Neural crest cell (in vitro differentiated cells): ENCODE data around the gene ERBIN. TPM values are rescaled to one million over a fixed set of nuclear protein-coding genes. Genes with fewer than 3 reads are reported as not detected.
"Not testable (repeated sequence)": the region's sequence is repeated elsewhere in the genome, so short reads cannot be mapped to it uniquely, and the experiment has no call there.

ENCODE experiments used
- DNase-seq: peaks from one replicate; pipeline ENCODE4 v3.0.0; 2021; ENCODE audit warnings: low read depth, mixed read lengths, low spot score
- H3K27ac Mint-ChIP-seq: one replicate; pipeline ENCODE4 v1.8.0; 2021; ENCODE audit warnings: mild to moderate bottlenecking, mixed read lengths; ENCODE audit not compliant: unreplicated experiment
- H3K27me3 Mint-ChIP-seq: 2 replicates; pipeline ENCODE4 v1.8.0; 2021; ENCODE audit warnings: low read depth, mild to moderate bottlenecking, mixed read lengths
- H3K36me3 Mint-ChIP-seq: 2 replicates; pipeline ENCODE4 v1.8.0; 2021; ENCODE audit warnings: low read depth, mild to moderate bottlenecking, mixed read lengths
- H3K4me1 Mint-ChIP-seq: 2 replicates; pipeline ENCODE4 v1.8.0; 2021; ENCODE audit warnings: mixed read lengths
- H3K4me3 Mint-ChIP-seq: one replicate; pipeline ENCODE4 v1.8.0; 2021; ENCODE audit warnings: mild to moderate bottlenecking, mixed read lengths
- H3K9me3 Mint-ChIP-seq: 2 replicates; pipeline ENCODE4 v1.8.0; 2021; ENCODE audit warnings: mixed read lengths
- CTCF ChIP-seq: fragments of 200-600 bp; sonication (generic); conservative IDR thresholded peaks from 2 replicates; pipeline ENCODE4 v1.5.0; 2021; ENCODE audit warnings: antibody characterized with exemption, mild to moderate bottlenecking
- total RNA-seq: library from RNA; stranded (reverse); gene quantifications from 2 replicates; pipeline ENCODE4 v1.2.1, GENCODE V29; 2021

ERBIN gene
- total RNA-seq, 1 donor from 2014 or later: 52.2 TPM

- peaks cover 4% of the 10 kb centered on the region for H3K4me1 Mint-ChIP-seq
- DNase-seq: no peak
- H3K9me3 Mint-ChIP-seq: no peaks in the 10 kb centered on the region
- H3K27ac Mint-ChIP-seq: no peak overlapping the region
- peaks cover 18% of the 10 kb centered on the region for H3K36me3 Mint-ChIP-seq
- no peaks in the 10 kb centered on the region for H3K27me3 Mint-ChIP-seq
- H3K4me3 Mint-ChIP-seq: no peak overlapping the region
- no peak for TF ChIP-seq CTCF
Measured at GRCh38 chr5:65948115-65948747, 21.9 kb downstream of the ERBIN start.

GRCh38 chr5:65951330-65951729 lies 25.0 kb downstream of the ERBIN start:
- Mint-ChIP-seq H3K27ac (no peak overlapping the region), H3K4me3 (no peak overlapping the region), H3K36me3 (peaks cover 15% of the 10 kb centered on the region), H3K27me3 (no peaks in the 10 kb centered on the region), H3K4me1 (peaks cover 11% of the 10 kb centered on the region), H3K9me3 (peaks cover 5% of the 10 kb centered on the region)
- DNase-seq: no peak
- TF ChIP-seq CTCF: no peak

- no peak overlapping the region for H3K4me3 Mint-ChIP-seq
- DNase-seq: no peak
- no peak overlapping the region for H3K27ac Mint-ChIP-seq
- peaks cover 11% of the 10 kb centered on the region for H3K4me1 Mint-ChIP-seq
- H3K27me3 Mint-ChIP-seq: no peaks in the 10 kb centered on the region
- no peak for TF ChIP-seq CTCF
- H3K36me3 Mint-ChIP-seq: peaks cover 17% of the 10 kb centered on the region
- peaks cover 5% of the 10 kb centered on the region for H3K9me3 Mint-ChIP-seq
Measured at GRCh38 chr5:65952259-65952658, 25.9 kb downstream of the ERBIN start.

- peaks cover 11% of the 10 kb centered on the region for H3K4me1 Mint-ChIP-seq
- H3K4me3 Mint-ChIP-seq: no peak overlapping the region
- peak overlapping the region; percentile 84 for H3K27ac Mint-ChIP-seq
- H3K36me3 Mint-ChIP-seq: peaks cover 25% of the 10 kb centered on the region
- TF ChIP-seq CTCF: no peak
- H3K27me3 Mint-ChIP-seq: no peaks in the 10 kb centered on the region
- DNase-seq: no peak
- peaks cover 5% of the 10 kb centered on the region for H3K9me3 Mint-ChIP-seq
Measured at GRCh38 chr5:65954200-65954599, 27.8 kb downstream of the ERBIN start.

GRCh38 chr5:65955746-65956145 lies 29.4 kb downstream of the ERBIN start:
- H3K27ac Mint-ChIP-seq: no peak overlapping the region
- peaks cover 20% of the 10 kb centered on the region for H3K36me3 Mint-ChIP-seq
- TF ChIP-seq CTCF: no peak
- DNase-seq: no peak
- H3K4me3 Mint-ChIP-seq: peak overlapping the region; percentile 2
- peaks cover 5% of the 10 kb centered on the region for H3K9me3 Mint-ChIP-seq
- H3K27me3 Mint-ChIP-seq: no peaks in the 10 kb centered on the region
- H3K4me1 Mint-ChIP-seq: peaks cover 11% of the 10 kb centered on the region

GRCh38 chr5:65957703-65958102 lies 31.3 kb downstream of the ERBIN start:
- DNase-seq, H3K27me3 Mint-ChIP-seq, H3K4me3 Mint-ChIP-seq, H3K27ac Mint-ChIP-seq, H3K9me3 Mint-ChIP-seq: not testable (repeated sequence)
- peaks cover 20% of the 10 kb centered on the region for H3K36me3 Mint-ChIP-seq
- peaks cover 20% of the 10 kb centered on the region for H3K4me1 Mint-ChIP-seq
